ENCODE data around the gene FAIM.

Gene FAIM

DNA sequence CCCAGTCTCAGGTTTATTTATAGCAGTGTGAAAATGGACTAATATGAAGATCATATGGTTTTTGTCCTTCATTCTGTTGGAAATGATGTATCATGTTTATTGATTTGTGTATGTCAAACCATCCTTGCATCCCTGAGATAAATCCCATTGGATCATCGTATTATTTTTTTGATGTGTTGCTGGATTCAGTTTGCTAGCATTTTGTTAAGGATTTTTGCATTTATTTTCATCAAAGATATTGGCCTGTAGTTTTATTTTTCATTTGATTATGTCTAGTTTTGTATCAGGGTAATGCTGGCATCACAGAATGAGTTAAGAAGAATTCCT lies 34.3 kb downstream of the FAIM start:
- Mint-ChIP-seq H3K9me3 (peaks cover 63% of the 10 kb centered on the region), H3K27me3 (ENCODE audit: low read depth) (no peaks in the 10 kb centered on the region), H3K27ac (no peak overlapping the region), H3K4me3 (no peak overlapping the region), H3K36me3 (ENCODE audit: low read depth) (peaks cover 43% of the 10 kb centered on the region), H3K4me1 (no peaks in the 10 kb centered on the region)
- no peak for TF ChIP-seq CTCF (IDR thresholded peaks at IDR 0.05; ENCODE audit: unreplicated experiment in 3 of 3)

- H3K4me3 Mint-ChIP-seq: no peak overlapping the region
- H3K9me3 Mint-ChIP-seq: peaks cover 62% of the 10 kb centered on the region
- H3K27me3 Mint-ChIP-seq (ENCODE audit: low read depth): no peaks in the 10 kb centered on the region
- no peak overlapping the region for H3K27ac Mint-ChIP-seq
- no peaks in the 10 kb centered on the region for H3K4me1 Mint-ChIP-seq
- TF ChIP-seq CTCF (IDR thresholded peaks at IDR 0.05; ENCODE audit: unreplicated experiment in 3 of 3): no peak
- H3K36me3 Mint-ChIP-seq (ENCODE audit: low read depth): peaks cover 67% of the 10 kb centered on the region
Measured at GRCh38 chr3:138646008-138646407, 37.4 kb downstream of the FAIM start.

GRCh38 chr3:138646513-138646912 lies 37.9 kb downstream of the FAIM start:
- no peak for TF ChIP-seq CTCF (IDR thresholded peaks at IDR 0.05; ENCODE audit: unreplicated experiment in 3 of 3)
- H3K9me3 Mint-ChIP-seq: peaks cover 61% of the 10 kb centered on the region
- no peak overlapping the region for H3K4me3 Mint-ChIP-seq
- no peak overlapping the region for H3K27ac Mint-ChIP-seq
- H3K36me3 Mint-ChIP-seq (ENCODE audit: low read depth): peaks cover 71% of the 10 kb centered on the region
- no peaks in the 10 kb centered on the region for H3K4me1 Mint-ChIP-seq
- H3K27me3 Mint-ChIP-seq (ENCODE audit: low read depth): no peaks in the 10 kb centered on the region

GRCh38 chr3:138649134-138649533 lies 40.6 kb downstream of the FAIM start:
- TF ChIP-seq CTCF (IDR thresholded peaks at IDR 0.05; ENCODE audit: unreplicated experiment in 3 of 3): no peak
- Mint-ChIP-seq H3K4me3 (no peak overlapping the region), H3K27me3 (ENCODE audit: low read depth) (no peaks in the 10 kb centered on the region), H3K9me3 (peaks cover 46% of the 10 kb centered on the region), H3K36me3 (ENCODE audit: low read depth) (peaks cover 74% of the 10 kb centered on the region), H3K27ac (no peak overlapping the region), H3K4me1 (no peaks in the 10 kb centered on the region)

- TF ChIP-seq CTCF (IDR thresholded peaks at IDR 0.05; ENCODE audit: unreplicated experiment in 3 of 3): no peak
- Mint-ChIP-seq H3K36me3 (ENCODE audit: low read depth) (peaks cover 60% of the 10 kb centered on the region), H3K4me1 (no peaks in the 10 kb centered on the region), H3K27ac (no peak overlapping the region), H3K4me3 (no peak overlapping the region), H3K27me3 (ENCODE audit: low read depth) (no peaks in the 10 kb centered on the region), H3K9me3 (peaks cover 9% of the 10 kb centered on the region)
Measured at GRCh38 chr3:138653567-138653966, 45.0 kb downstream of the FAIM start.

DNA sequence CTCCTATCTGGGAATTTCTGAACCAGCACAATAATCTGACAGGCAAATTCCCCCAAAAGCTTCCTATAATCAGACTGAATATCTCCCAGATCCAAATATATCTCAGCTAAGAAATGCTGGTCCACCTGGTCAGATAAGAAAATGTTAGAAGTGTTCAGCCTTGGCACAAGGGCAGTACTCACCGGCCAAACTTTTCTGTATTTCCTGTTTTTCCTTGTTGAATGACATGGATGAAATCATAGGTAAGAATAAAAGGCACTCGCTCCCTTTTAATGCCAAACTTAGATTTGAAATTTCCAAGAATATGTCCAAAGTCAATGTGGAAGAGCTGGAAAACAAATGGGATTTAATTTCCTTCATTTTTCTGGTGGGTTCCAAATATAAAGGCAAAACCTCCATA lies 48.9 kb downstream of the FAIM start:
- Mint-ChIP-seq H3K4me1 (no peaks in the 10 kb centered on the region), H3K9me3 (no peaks in the 10 kb centered on the region), H3K27ac (no peak overlapping the region), H3K4me3 (no peak overlapping the region), H3K36me3 (ENCODE audit: low read depth) (peaks cover 46% of the 10 kb centered on the region), H3K27me3 (ENCODE audit: low read depth) (no peaks in the 10 kb centered on the region)
- TF ChIP-seq CTCF (IDR thresholded peaks at IDR 0.05; ENCODE audit: unreplicated experiment in 3 of 3): no peak

Measured in nephron (organoid).